ENCODE results near the gene CAPN13. TPM values are rescaled to one million over a fixed set of nuclear protein-coding genes. Genes with fewer than 3 reads are reported as not detected.

CAPN13 gene
- total and polyA plus RNA-seq, 4 donors = 0.13 to 0.42 TPM; not detected in 2

GRCh38 chr2:30752811-30753210, 54.4 kb downstream of the CAPN13 start:
- no peak for DNase-seq (ENCODE audit: low spot score)
- Histone ChIP-seq H3K36me3 (ENCODE audit: control insufficient read depth in 4 of 4, insufficient read depth in 3 of 4, low read depth in 1 of 4, low read length in 3 of 4) (no peaks in the 10 kb centered on the region), H3K27ac (ENCODE audit: low read depth in 1 of 2, low read length in 2 of 2) (no peak overlapping the region), H3K4me1 (ENCODE audit: control insufficient read depth in 4 of 4, insufficient read depth in 4 of 4, low read length in 3 of 4) (no peaks in the 10 kb centered on the region), H3K9ac (ENCODE audit: low read depth in 1 of 2, low read length in 2 of 2) (no peak overlapping the region), H3K27me3 (ENCODE audit: control insufficient read depth in 4 of 4, insufficient read depth in 4 of 4, low read length in 3 of 4) (peaks cover 0 to 2% (median 0%) of the 10 kb centered on the region in 4 donors), H3K4me3 (ENCODE audit: low read depth in 1 of 3, low read length in 3 of 3) (no peak overlapping the region), H3K9me3 (ENCODE audit: control insufficient read depth in 4 of 4, low read length in 3 of 4) (no peaks in the 10 kb centered on the region)
- 86% methylated on average over 6 of the region's 6 CpGs for WGBS
- TF ChIP-seq, protein P1, sequence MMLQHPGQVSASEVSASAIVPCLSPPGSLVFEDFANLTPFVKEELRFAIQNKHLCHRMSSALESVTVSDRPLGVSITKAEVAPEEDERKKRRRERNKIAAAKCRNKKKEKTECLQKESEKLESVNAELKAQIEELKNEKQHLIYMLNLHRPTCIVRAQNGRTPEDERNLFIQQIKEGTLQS (IDR thresholded peaks at IDR 0.05) = no peak
- TF ChIP-seq HNF4A (conservative IDR thresholded peaks at IDR 0.05) (no peak), REST (IDR thresholded peaks at IDR 0.05) (no peak), TAF1 (conservative IDR thresholded peaks at IDR 0.05) (no peak), RXRA (IDR thresholded peaks at IDR 0.05) (no peak), GABPA (IDR thresholded peaks at IDR 0.05 in 1 of 2, conservative IDR thresholded peaks at IDR 0.05 in 1 of 2) (no peak), JUND (IDR thresholded peaks at IDR 0.05) (no peak), HNF4G (IDR thresholded peaks at IDR 0.05) (no peak), YY1 (IDR thresholded peaks at IDR 0.05) (no peak), ZBTB33 (IDR thresholded peaks at IDR 0.05) (no peak)

GRCh38 chr2:30747206-30747605, 60.0 kb downstream of the CAPN13 start:
- no peaks in the 10 kb centered on the region for H3K9me3 ChIP-seq (ENCODE audit: control insufficient read depth in 4 of 4, low read length in 3 of 4)
- peaks cover 0 to 2% (median 0%) of the 10 kb centered on the region in 4 donors for H3K27me3 ChIP-seq (ENCODE audit: control insufficient read depth in 4 of 4, insufficient read depth in 4 of 4, low read length in 3 of 4)
- H3K36me3 ChIP-seq (ENCODE audit: control insufficient read depth in 4 of 4, insufficient read depth in 3 of 4, low read depth in 1 of 4, low read length in 3 of 4) = no peaks in the 10 kb centered on the region
- DNase-seq (ENCODE audit: low spot score) = no peak
- 68% methylated on average over 3 of the region's 3 CpGs for WGBS
- no peak overlapping the region for H3K27ac ChIP-seq (ENCODE audit: low read depth in 1 of 2, low read length in 2 of 2)
- H3K4me1 ChIP-seq (ENCODE audit: control insufficient read depth in 4 of 4, insufficient read depth in 4 of 4, low read length in 3 of 4) = no peaks in the 10 kb centered on the region
- no peak overlapping the region for H3K4me3 ChIP-seq (ENCODE audit: low read depth in 1 of 3, low read length in 3 of 3)
- no peak overlapping the region for H3K9ac ChIP-seq (ENCODE audit: low read depth in 1 of 2, low read length in 2 of 2)
- TF ChIP-seq YY1 (IDR thresholded peaks at IDR 0.05) (no peak), JUND (IDR thresholded peaks at IDR 0.05) (no peak), REST (IDR thresholded peaks at IDR 0.05) (no peak)
